Suprapubic skin (tissue), 4 donors: Measurements from ENCODE around the gene TBC1D1. TPM values are rescaled to one million over a fixed set of nuclear protein-coding genes. Genes with fewer than 3 reads are reported as not detected.
A peak's percentile ranks its signal among the peaks of the same experiment; 100 is the strongest.

ENCODE experiments used
- DNase-seq, 2 donors: peaks; one replicate each; pipeline ENCODE4 v3.0.0-alpha.2; 2019; ENCODE audit warnings: low spot score in 2 of 2
- H3K27ac ChIP-seq: fragments of 200-600 bp; sonication (generic); one replicate; pipeline ENCODE4 v1.5.1; 2019
- H3K27me3 ChIP-seq: fragments of 200-600 bp; sonication (generic); one replicate; pipeline ENCODE4 v1.5.1; 2019
- H3K36me3 ChIP-seq: fragments of 200-600 bp; sonication (generic); one replicate; pipeline ENCODE4 v1.5.1; 2019
- H3K4me1 ChIP-seq: fragments of 200-600 bp; sonication (generic); one replicate; pipeline ENCODE4 v1.5.1; 2019
- H3K4me3 ChIP-seq: fragments of 200-600 bp; sonication (generic); one replicate; pipeline ENCODE4 v1.5.1; 2019; ENCODE audit warnings: mild to moderate bottlenecking
- H3K9me3 ChIP-seq: fragments of 200-600 bp; sonication (generic); one replicate; pipeline ENCODE4 v1.5.1; 2019
- EP300 ChIP-seq: sonication (generic); formaldehyde crosslinking; IDR thresholded peaks from one replicate; pipeline ENCODE4 v1.6.1; 2017; ENCODE audit warnings: antibody characterized with exemption
- POLR2A ChIP-seq, 2 donors: fragments of 450-650 bp; IDR thresholded peaks; one replicate each; pipeline ENCODE4 v1.6.1; 2017; ENCODE audit warnings: antibody characterized with exemption in 2 of 2, mild to moderate bottlenecking in 2 of 2, moderate library complexity in 2 of 2
- POLR2AphosphoS5 ChIP-seq, 3 donors: sonication (generic); formaldehyde crosslinking; IDR thresholded peaks; one replicate each; pipeline ENCODE4 v1.6.1; 2017; ENCODE audit warnings: antibody characterized with exemption in 3 of 3
- WGBS: methylation state at CpG from one replicate; pipeline ENCODE4 v1.1.5; 2018; 5-methylcytosine and 5-hydroxymethylcytosine counted together
- total RNA-seq, 4 donors: library from RNA; depleted of rRNA; stranded (reverse); fragments of >200 nt; gene quantifications; one replicate each; pipeline ENCODE4 v1.1.0, GENCODE V29; 2016
- TF ChIP-seq, protein P1 (sequence below), 2 donors: fragments of 200-600 bp in 1 of 2; fragments of 450-650 bp in 1 of 2; sonication (generic) in 1 of 2; IDR thresholded peaks; one replicate each; pipeline ENCODE4 v1.5.1; 2016 to 2019; ENCODE audit warnings: antibody characterized with exemption in 2 of 2, mild to moderate bottlenecking in 1 of 2, moderate library complexity in 1 of 2

The TBC1D1 gene, protein sequence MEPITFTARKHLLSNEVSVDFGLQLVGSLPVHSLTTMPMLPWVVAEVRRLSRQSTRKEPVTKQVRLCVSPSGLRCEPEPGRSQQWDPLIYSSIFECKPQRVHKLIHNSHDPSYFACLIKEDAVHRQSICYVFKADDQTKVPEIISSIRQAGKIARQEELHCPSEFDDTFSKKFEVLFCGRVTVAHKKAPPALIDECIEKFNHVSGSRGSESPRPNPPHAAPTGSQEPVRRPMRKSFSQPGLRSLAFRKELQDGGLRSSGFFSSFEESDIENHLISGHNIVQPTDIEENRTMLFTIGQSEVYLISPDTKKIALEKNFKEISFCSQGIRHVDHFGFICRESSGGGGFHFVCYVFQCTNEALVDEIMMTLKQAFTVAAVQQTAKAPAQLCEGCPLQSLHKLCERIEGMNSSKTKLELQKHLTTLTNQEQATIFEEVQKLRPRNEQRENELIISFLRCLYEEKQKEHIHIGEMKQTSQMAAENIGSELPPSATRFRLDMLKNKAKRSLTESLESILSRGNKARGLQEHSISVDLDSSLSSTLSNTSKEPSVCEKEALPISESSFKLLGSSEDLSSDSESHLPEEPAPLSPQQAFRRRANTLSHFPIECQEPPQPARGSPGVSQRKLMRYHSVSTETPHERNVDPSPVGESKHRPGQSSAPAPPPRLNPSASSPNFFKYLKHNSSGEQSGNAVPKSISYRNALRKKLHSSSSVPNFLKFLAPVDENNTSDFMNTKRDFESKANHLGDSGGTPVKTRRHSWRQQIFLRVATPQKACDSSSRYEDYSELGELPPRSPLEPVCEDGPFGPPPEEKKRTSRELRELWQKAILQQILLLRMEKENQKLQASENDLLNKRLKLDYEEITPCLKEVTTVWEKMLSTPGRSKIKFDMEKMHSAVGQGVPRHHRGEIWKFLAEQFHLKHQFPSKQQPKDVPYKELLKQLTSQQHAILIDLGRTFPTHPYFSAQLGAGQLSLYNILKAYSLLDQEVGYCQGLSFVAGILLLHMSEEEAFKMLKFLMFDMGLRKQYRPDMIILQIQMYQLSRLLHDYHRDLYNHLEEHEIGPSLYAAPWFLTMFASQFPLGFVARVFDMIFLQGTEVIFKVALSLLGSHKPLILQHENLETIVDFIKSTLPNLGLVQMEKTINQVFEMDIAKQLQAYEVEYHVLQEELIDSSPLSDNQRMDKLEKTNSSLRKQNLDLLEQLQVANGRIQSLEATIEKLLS (N-terminal part only)
- total RNA-seq = 10 to 100 TPM; 16.3 to 32.0 (median 22.2) TPM

DNA sequence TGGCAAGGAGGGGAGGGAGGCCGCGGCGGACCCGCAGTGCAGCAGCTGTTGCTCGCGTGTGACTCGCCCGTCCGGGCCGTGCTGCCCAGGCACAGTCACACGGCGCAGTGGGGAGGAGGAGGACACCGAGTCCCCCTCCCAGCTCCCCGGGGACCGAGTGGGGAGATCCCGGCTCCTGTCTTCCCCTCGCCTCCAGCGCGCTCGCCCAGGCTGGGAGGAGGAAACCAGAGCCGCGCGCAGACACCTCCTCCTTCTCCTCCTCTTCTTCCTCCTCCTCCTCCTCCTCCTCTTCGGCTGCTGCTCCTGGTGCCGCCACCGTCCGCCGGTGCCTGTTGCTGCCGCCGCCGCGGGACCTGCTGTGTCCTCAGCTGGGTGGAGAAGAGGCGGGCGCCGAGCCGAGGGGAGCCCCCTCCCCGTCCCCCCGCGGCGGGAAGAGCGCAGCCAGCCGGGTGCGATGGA is at the start of gene TBC1D1:
TBC1D1 (plus strand) TSS at position 284 of the 459 bp plus-strand sequence. CDS start 11,012 bp downstream, outside the sequence.
- H3K36me3 ChIP-seq = no peaks in the 10 kb centered on the region
- peak within 1 kb of the TSS; percentile 76 for H3K4me3 ChIP-seq
- under 1% methylated on average over 21 of the region's 43 CpGs for WGBS
- DNase-seq = peak; percentile 66 to 80
- peaks cover 3% of the 10 kb centered on the region for H3K27me3 ChIP-seq
- peak within 1 kb of the TSS; percentile 46 for H3K27ac ChIP-seq
- peaks cover 37% of the 10 kb centered on the region for H3K4me1 ChIP-seq
- no peaks in the 10 kb centered on the region for H3K9me3 ChIP-seq
- TF ChIP-seq POLR2AphosphoS5 (IDR thresholded peaks at IDR 0.05) (no peak), EP300 (no peak), POLR2A (IDR thresholded peaks at IDR 0.05) (no peak)
- TF ChIP-seq, protein P1, sequence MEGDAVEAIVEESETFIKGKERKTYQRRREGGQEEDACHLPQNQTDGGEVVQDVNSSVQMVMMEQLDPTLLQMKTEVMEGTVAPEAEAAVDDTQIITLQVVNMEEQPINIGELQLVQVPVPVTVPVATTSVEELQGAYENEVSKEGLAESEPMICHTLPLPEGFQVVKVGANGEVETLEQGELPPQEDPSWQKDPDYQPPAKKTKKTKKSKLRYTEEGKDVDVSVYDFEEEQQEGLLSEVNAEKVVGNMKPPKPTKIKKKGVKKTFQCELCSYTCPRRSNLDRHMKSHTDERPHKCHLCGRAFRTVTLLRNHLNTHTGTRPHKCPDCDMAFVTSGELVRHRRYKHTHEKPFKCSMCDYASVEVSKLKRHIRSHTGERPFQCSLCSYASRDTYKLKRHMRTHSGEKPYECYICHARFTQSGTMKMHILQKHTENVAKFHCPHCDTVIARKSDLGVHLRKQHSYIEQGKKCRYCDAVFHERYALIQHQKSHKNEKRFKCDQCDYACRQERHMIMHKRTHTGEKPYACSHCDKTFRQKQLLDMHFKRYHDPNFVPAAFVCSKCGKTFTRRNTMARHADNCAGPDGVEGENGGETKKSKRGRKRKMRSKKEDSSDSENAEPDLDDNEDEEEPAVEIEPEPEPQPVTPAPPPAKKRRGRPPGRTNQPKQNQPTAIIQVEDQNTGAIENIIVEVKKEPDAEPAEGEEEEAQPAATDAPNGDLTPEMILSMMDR (IDR thresholded peaks at IDR 0.05) = no peak

DNA sequence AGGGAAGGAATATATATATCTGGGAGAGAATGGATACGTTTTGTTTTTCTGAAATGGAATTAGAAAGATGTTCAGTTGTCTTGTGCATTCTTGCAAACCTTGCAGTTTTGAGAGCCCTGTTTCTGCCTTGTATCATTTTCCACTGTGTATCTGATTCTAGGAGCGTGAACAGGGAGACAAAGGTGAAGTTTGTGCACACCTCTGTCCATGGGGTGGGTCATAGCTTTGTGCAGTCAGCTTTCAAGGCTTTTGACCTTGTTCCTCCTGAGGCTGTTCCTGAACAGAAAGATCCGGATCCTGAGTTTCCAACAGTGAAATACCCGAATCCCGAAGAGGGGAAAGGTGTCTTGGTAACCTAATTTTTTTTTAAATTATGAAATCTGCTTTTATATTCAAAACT is 46.7 kb upstream of the TBC1D1 start:
- H3K27me3 ChIP-seq = no peaks in the 10 kb centered on the region
- TF ChIP-seq POLR2A (IDR thresholded peaks at IDR 0.05) (no peak), POLR2AphosphoS5 (IDR thresholded peaks at IDR 0.05) (no peak), EP300 (no peak)
- TF ChIP-seq, protein P1 (IDR thresholded peaks at IDR 0.05) = no peak
- peaks cover 67% of the 10 kb centered on the region for H3K36me3 ChIP-seq
- no peak for DNase-seq
- no peak overlapping the region for H3K27ac ChIP-seq
- H3K4me3 ChIP-seq = no peak overlapping the region
- H3K9me3 ChIP-seq = no peaks in the 10 kb centered on the region
- no peaks in the 10 kb centered on the region for H3K4me1 ChIP-seq
- 90% methylated on average over 5 of the region's 5 CpGs for WGBS

DNA sequence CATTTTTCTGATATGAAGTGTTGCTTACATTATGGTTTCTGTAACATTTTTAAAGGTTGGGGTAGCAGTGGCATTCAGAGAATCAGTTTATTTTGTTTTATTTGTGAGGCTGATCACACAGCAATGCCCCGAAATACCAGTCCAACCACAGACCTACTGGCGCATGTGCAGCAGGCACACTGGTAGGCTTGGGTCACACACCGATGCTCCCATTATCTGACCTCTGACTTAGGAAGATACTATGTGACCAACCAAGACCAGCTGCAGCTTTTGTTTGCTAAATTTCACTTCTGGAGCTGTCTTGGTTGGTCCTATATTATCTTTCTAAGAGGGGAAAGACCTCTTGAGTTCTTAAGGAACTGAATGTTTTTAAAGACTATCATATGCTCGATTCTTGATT is 45.7 kb upstream of the TBC1D1 start:
- peaks cover 76% of the 10 kb centered on the region for H3K36me3 ChIP-seq
- 93% methylated on average over 4 of the region's 4 CpGs for WGBS

GRCh38 chr4:37847311-37847884 is 43.5 kb upstream of the TBC1D1 start:
- no peak for DNase-seq
- no peaks in the 10 kb centered on the region for H3K27me3 ChIP-seq
- no peak overlapping the region for H3K27ac ChIP-seq
- TF ChIP-seq POLR2A (IDR thresholded peaks at IDR 0.05) (no peak), EP300 (no peak), POLR2AphosphoS5 (IDR thresholded peaks at IDR 0.05) (no peak)
- TF ChIP-seq, protein P1 (IDR thresholded peaks at IDR 0.05) = no peak
- H3K9me3 ChIP-seq = no peaks in the 10 kb centered on the region
- H3K36me3 ChIP-seq = peaks cover 68% of the 10 kb centered on the region
- H3K4me1 ChIP-seq = no peaks in the 10 kb centered on the region
- no peak overlapping the region for H3K4me3 ChIP-seq
- 70% methylated on average over 5 of the region's 5 CpGs for WGBS

More for the DNA sequence above, 45.7 kb upstream of the TBC1D1 start:
- Histone ChIP-seq H3K27me3 (no peaks in the 10 kb centered on the region), H3K4me1 (no peaks in the 10 kb centered on the region), H3K4me3 (no peak overlapping the region), H3K27ac (no peak overlapping the region), H3K9me3 (no peaks in the 10 kb centered on the region)
- TF ChIP-seq POLR2A (IDR thresholded peaks at IDR 0.05) = no peak
- TF ChIP-seq, protein P1 (IDR thresholded peaks at IDR 0.05) = no peak
- no peak for DNase-seq
